Muscle of leg (tissue), 11 donors: ENCODE measurements around the gene MYBL2. TPM values are rescaled to one million over a fixed set of nuclear protein-coding genes. Genes with fewer than 3 reads are reported as not detected.

Experiments used
- DNase-seq: peaks from one replicate; pipeline ENCODE4 v3.0.0; 2013
- H3K27ac ChIP-seq: one replicate; pipeline ENCODE4 v1.5.1; 2013; ENCODE audit warnings: mild to moderate bottlenecking, low read length, control low read depth
- H3K27me3 ChIP-seq: one replicate; pipeline ENCODE4 v1.6.1; 2013; ENCODE audit warnings: low read length; ENCODE audit not compliant: control insufficient read depth, insufficient read depth
- H3K36me3 ChIP-seq: one replicate; pipeline ENCODE4 v1.6.1; 2013; ENCODE audit warnings: low read length; ENCODE audit not compliant: control insufficient read depth, insufficient read depth
- H3K4me1 ChIP-seq: one replicate; pipeline ENCODE4 v1.6.1; 2013; ENCODE audit warnings: low read length; ENCODE audit not compliant: control insufficient read depth, insufficient read depth
- H3K4me3 ChIP-seq: one replicate; pipeline ENCODE4 v1.5.1; 2013; ENCODE audit warnings: low read length, control low read depth
- H3K9me3 ChIP-seq: replicated peaks from 2 replicates; pipeline ENCODE4 v1.6.1; 2013; ENCODE audit warnings: low read depth, low read length; ENCODE audit not compliant: control insufficient read depth
- WGBS: methylation state at CpG from one replicate; pipeline ENCODE4 v1.1.5; 2013; ENCODE audit warnings: missing lambda C conversion rate; ENCODE audit not compliant: insufficient coverage; 5-methylcytosine and 5-hydroxymethylcytosine counted together
- polyA plus RNA-seq, 8 donors: library from polyadenylated mRNA; unstranded; fragments of 120-200 nt; gene quantifications; one replicate each; pipeline versions ENCODE4 v1.2.1 to v1.2.3, GENCODE V29; 2013; ENCODE audit warnings: inconsistent platforms in 1 of 8, low replicate concordance in 1 of 8; ENCODE audit not compliant: insufficient read length in 8 of 8, insufficient read depth in 1 of 8
- total RNA-seq: library from RNA; stranded (reverse); fragments of 120-200 nt; gene quantifications from one replicate; pipeline ENCODE4 v1.2.4, GENCODE V29; 2013

Gene MYBL2
- total and polyA plus RNA-seq, 9 donors: 6.4 to 26.9 (median 18.6) TPM

DNA sequence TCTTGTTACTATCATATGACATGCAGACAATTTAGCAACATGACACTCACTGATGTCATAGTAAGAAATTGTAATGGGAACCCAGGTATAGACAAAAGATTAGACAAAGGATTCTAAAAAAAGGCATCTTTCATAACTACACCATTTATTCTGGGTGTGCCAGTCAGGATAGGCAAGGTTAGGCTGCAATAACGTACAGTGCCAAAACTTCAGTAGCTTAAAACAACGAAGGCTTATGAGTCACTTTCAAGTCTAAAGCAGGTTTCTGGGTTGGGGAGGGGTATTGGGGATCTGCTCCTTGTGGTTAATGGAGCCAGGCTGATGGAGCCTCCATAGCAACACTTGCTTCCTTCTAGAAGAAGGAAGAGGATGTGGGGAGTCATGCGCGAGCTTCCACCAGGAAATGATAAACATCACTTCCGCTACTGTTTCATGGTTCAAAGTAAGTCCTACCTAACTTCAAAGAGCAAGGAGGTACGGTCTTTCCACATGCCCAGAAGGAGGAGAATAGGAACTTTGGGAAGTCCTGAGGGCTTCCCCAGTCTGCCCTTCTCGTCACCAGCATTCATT, 61.9 kb downstream of the MYBL2 start:
- Histone ChIP-seq H3K27ac (no peak overlapping the region), H3K27me3 (peaks cover 5% of the 10 kb centered on the region), H3K9me3 (no peaks in the 10 kb centered on the region), H3K36me3 (no peaks in the 10 kb centered on the region), H3K4me1 (peaks cover 3% of the 10 kb centered on the region), H3K4me3 (no peak overlapping the region)
- DNase-seq: no peak
- no CpG with 5 or more reads among the region's 7 CpGs for WGBS

DNA sequence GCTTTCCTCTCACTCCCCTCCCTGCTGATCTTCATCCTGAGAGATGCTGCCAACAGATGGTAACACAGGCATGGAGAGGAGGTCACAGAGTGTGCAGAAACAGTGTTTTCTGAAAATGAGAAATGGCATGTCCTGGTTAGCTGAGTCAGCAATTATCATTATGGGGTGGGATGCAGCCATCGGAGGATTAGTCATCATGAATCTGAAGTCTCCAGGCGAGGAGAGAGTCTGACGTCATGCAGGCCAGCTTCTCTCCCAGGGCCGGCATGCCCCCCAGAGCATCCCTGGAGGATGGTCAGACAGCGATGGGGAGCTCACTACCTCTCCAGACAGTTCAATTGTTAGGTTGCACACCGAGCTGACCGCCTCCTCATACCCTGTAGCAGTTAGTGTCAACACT, 64.6 kb downstream of the MYBL2 start:
- Histone ChIP-seq H3K9me3 (no peaks in the 10 kb centered on the region), H3K4me1 (peaks cover under 1% of the 10 kb centered on the region), H3K27ac (no peak overlapping the region), H3K36me3 (no peaks in the 10 kb centered on the region), H3K27me3 (peaks cover 3% of the 10 kb centered on the region), H3K4me3 (no peak overlapping the region)
- no peak for DNase-seq
- whole genome bisulfite sequencing: 80% methylated on average over 5 of the region's 7 CpGs

- Histone ChIP-seq H3K36me3 (no peaks in the 10 kb centered on the region), H3K9me3 (no peaks in the 10 kb centered on the region), H3K27me3 (peaks cover 3% of the 10 kb centered on the region), H3K4me3 (no peak overlapping the region), H3K27ac (no peak overlapping the region), H3K4me1 (no peaks in the 10 kb centered on the region)
- 100% methylated on average over 1 of the region's 5 CpGs for WGBS
- no peak for DNase-seq
Observed at GRCh38 chr20:43731927-43732326, 65.0 kb downstream of the MYBL2 start.

DNA sequence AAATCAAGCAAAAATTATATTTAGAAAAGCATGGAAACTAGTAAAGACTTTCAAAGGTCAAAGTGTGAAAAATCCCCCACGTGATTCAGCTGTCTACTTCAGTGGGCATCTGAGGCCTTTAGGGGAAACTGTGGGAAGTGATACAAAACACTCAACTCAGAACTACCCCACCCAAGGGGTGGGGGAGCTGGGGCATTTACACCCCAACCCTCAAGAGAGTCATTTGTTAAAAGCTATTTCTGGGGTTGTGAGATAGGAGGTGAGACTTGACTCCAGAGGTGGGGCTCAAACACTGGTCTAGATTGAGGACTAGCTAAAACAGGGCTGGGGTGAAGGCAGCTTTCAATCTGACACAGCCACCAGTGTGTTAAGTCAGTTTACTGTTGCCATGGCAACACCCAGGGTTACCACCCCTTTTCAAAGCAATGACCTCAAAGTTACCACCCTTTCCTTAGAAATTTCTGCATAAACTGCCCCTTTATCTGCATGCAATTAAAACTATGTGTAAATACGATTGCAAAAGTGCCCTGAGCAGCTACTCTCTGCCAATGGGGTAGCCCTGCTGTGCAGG, 69.8 kb downstream of the MYBL2 start:
- WGBS: 60% methylated on average over 1 of the region's 2 CpGs
- H3K4me1 ChIP-seq: no peaks in the 10 kb centered on the region

DNA sequence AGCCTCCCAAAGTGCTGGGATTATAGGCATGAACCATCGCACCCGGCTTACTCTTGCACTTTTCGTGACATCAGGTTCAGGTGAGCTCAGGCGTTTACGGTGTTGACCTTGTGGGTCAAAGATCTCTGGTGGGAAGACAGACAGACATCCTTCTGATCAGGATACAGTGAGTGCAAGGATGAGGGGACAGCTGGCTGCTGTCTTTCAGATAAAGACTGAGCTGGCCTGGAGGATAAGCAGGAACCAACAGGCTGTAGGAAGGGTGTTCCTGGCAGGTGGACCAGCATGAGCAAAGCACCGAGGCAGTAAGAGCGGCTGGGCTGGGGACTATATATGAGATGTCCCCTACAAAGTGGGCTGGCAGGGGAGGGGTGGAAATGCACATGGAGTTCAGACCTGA, 71.0 kb downstream of the MYBL2 start:
- WGBS: 89% methylated on average over 7 of the region's 7 CpGs
- no peaks in the 10 kb centered on the region for H3K27me3 ChIP-seq
- no peak for DNase-seq
- no peaks in the 10 kb centered on the region for H3K36me3 ChIP-seq
- no peaks in the 10 kb centered on the region for H3K9me3 ChIP-seq
- no peaks in the 10 kb centered on the region for H3K4me1 ChIP-seq
- no peak overlapping the region for H3K4me3 ChIP-seq
- no peak overlapping the region for H3K27ac ChIP-seq

More for the DNA sequence above, 69.8 kb downstream of the MYBL2 start:
- Histone ChIP-seq H3K36me3 (no peaks in the 10 kb centered on the region), H3K27ac (no peak overlapping the region), H3K9me3 (no peaks in the 10 kb centered on the region), H3K4me3 (no peak overlapping the region), H3K27me3 (no peaks in the 10 kb centered on the region)
- DNase-seq: no peak

DNA sequence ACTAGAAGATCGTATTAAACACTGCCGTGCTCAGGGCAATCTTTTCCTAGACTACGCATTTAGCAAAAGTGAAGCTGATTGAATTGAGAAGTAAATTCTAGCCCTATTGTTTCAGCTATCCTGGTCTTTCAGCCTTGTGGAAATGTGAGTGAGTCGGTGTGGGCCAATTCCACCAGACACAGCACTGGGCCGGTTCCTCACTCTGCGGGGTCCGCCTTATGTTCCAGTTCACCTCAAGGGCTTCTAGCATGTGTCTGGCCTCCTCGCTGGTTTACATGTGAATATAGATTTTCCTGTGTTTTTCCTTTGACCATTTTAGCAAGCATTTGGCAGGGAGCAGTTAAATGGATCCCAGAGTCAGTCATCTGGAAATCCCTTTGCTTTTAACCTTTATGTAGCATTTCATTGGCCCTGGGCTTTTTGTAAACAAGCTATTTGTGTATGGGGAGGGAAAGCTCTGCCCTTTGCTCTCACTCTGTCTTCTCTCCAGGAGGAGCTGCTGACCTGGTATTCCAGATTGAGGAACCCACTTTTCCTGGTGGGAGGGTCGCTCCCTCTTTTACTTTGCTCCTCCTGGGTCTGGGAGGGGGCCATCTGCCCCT, 72.3 kb downstream of the MYBL2 start:
- no peak overlapping the region for H3K27ac ChIP-seq
- no peaks in the 10 kb centered on the region for H3K36me3 ChIP-seq
- no peaks in the 10 kb centered on the region for H3K4me1 ChIP-seq
- H3K4me3 ChIP-seq: no peak overlapping the region
- no peaks in the 10 kb centered on the region for H3K9me3 ChIP-seq
- 60% methylated on average over 2 of the region's 9 CpGs for WGBS
- DNase-seq: no peak
- peaks cover 3% of the 10 kb centered on the region for H3K27me3 ChIP-seq

- Histone ChIP-seq H3K27ac (no peak overlapping the region), H3K4me3 (no peak overlapping the region), H3K9me3 (no peaks in the 10 kb centered on the region), H3K36me3 (no peaks in the 10 kb centered on the region), H3K27me3 (peaks cover 3% of the 10 kb centered on the region), H3K4me1 (peaks cover 6% of the 10 kb centered on the region)
- WGBS: no CpG with 5 or more reads among the region's 3 CpGs
- DNase-seq: no peak
Observed at GRCh38 chr20:43740642-43741041, 73.7 kb downstream of the MYBL2 start.

DNA sequence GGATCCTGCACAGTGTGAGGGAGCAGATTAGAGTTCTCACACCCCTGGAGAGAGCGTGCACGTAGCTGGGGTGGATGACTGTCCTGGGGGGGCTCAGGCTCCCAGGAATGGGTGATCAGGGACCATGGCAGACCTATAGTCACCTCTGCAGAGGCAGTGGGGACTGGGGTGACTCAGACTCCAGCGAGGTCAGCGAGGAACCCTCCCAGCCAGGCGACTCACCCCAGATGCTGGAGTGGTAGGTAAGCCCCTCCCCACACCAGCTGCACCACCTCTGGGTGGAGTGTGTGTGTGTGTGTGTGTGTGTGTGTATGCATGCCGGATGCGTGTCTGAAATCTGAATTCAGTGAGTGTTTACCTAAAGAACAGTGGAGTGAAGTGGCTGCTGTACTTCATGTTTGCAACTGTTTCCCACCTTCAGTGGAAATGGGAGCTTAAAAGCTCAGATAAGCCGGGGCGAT, 77.3 kb downstream of the MYBL2 start:
- DNase-seq: no peak
- peaks cover 6% of the 10 kb centered on the region for H3K4me1 ChIP-seq
- no peaks in the 10 kb centered on the region for H3K36me3 ChIP-seq
- peaks cover 3% of the 10 kb centered on the region for H3K27me3 ChIP-seq
- H3K4me3 ChIP-seq: no peak overlapping the region
- no peak overlapping the region for H3K27ac ChIP-seq
- no peaks in the 10 kb centered on the region for H3K9me3 ChIP-seq
- 43% methylated on average over 2 of the region's 9 CpGs for WGBS

GRCh38 chr20:43744966-43745730, 78.2 kb downstream of the MYBL2 start:
- Histone ChIP-seq H3K27me3 (peaks cover 3% of the 10 kb centered on the region), H3K27ac (no peak overlapping the region), H3K4me3 (no peak overlapping the region), H3K9me3 (no peaks in the 10 kb centered on the region), H3K4me1 (peaks cover 10% of the 10 kb centered on the region), H3K36me3 (no peaks in the 10 kb centered on the region)
- peak; percentile 32 for DNase-seq
- 41% methylated on average over 4 of the region's 12 CpGs for WGBS
